SK-N-SH (cell line): ENCODE results near the gene ING2.

Experiments
- POLR2AphosphoS5 ChIP-seq: IDR thresholded peaks from 2 replicates; pipeline ENCODE4 v1.6.1; 2012; ENCODE audit warnings: low read depth, low read length
- TF ChIP-seq, protein P1 (sequence below): IDR thresholded peaks from 2 replicates; pipeline ENCODE4 v1.4.0; 2012; ENCODE audit warnings: low read depth
- TF ChIP-seq, protein P2 (sequence below): fragments of 200-600 bp; sonication (generic); IDR thresholded peaks from 2 replicates; pipeline ENCODE4 v1.6.1; 2017; ENCODE audit warnings: antibody characterized with exemption, mild to moderate bottlenecking, moderate library complexity

DNA sequence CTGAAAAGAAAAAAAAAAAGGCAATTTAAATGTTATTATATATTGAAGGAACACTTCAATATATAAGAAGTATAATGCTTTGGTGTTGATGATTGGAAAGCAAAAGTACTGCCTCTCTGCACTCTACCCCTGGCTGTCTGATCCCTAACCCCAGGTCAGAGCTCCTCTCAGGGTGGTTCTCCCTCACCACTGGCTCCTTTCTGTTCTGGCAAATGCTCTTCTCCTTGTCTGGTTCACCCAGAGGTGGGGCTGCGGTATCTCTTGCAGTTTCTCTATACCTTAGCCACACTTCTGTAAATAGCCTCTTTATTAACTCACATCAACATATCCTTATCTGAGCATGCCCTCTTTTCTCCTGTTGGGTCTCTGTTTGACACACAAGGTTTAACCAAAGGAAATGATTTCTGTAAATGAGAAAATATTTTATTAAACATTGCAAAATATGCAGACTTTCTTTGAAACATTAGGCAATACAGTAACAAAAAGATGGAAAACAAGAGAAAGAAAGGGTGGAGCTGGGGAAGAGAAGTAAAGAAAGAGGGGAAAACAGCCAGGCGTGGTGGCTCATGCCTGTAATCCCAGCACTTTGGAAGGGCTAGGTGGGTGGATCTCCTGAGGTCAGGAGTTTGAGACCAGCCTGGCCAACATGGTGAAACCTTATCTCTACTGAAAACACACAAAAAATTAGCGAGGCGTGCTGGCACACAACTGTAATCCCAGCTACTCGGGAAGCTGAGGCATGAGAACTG lies 45.7 kb downstream of the ING2 start:
- TF ChIP-seq, protein P1, sequence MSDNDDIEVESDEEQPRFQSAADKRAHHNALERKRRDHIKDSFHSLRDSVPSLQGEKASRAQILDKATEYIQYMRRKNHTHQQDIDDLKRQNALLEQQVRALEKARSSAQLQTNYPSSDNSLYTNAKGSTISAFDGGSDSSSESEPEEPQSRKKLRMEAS = no peak
- TF ChIP-seq, protein P2, sequence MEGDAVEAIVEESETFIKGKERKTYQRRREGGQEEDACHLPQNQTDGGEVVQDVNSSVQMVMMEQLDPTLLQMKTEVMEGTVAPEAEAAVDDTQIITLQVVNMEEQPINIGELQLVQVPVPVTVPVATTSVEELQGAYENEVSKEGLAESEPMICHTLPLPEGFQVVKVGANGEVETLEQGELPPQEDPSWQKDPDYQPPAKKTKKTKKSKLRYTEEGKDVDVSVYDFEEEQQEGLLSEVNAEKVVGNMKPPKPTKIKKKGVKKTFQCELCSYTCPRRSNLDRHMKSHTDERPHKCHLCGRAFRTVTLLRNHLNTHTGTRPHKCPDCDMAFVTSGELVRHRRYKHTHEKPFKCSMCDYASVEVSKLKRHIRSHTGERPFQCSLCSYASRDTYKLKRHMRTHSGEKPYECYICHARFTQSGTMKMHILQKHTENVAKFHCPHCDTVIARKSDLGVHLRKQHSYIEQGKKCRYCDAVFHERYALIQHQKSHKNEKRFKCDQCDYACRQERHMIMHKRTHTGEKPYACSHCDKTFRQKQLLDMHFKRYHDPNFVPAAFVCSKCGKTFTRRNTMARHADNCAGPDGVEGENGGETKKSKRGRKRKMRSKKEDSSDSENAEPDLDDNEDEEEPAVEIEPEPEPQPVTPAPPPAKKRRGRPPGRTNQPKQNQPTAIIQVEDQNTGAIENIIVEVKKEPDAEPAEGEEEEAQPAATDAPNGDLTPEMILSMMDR = no peak
- TF ChIP-seq POLR2AphosphoS5 = no peak
